Amygdala (tissue), 56 donors: ENCODE results near the gene CENPT.
A peak's percentile ranks its signal among the peaks of the same experiment; 100 is the strongest.

Experiments used
- DNase-seq, 56 donors: peaks; one replicate each; lab custom pipeline; 2025; lab: John Stamatoyannopoulos, UW

The CENPT gene

DNA sequence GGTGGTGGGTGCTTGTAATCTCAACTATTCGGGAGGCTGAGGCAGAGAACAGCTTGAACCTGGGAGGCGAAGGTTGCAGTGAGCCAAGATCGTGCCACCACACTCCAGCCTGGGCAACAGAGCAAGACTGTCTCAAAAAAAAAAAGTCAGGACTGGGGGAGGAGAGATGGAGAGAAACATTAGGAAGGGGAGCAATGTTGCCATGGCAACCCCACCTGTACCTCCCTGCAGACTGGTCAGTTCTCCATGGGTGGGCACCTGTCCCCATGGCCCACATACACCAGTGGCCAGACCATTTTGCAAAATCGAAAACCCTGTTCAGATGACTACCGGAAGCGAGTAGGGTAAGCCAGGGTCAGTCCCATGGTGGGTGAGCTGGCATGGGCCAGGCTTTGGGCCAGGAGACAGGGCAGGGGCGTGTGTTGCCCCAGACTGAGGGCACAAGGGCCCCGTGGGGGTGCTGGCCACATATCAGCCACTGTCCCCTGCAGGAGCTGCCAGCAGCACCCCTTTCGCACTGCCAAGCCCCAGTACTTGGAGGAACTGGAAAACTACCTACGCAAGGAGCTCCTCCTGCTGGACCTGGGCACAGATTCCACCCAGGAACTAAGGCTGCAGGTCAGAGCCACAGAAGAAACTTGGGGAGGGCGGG, 26.8 kb downstream of the CENPT start:
- no peak for DNase-seq

DNA sequence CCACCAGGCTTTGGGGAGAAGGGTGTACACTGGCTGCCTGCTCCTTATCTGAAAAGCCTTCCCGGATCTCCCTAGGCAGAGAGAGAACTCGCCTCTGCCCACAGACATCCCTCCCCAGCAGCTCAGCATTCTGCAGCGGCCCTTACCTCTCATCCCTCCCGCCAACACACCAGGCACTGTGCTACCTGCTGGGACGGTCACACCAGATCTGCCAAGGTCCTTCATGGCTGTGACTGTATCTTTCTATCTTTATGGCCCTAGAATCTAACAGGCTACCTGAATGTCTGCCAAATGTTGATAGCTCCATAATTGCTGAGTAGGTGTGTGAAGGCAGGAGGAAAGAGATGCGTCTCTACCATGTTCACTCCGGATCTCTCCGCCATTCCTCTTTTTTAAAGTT, 32.9 kb downstream of the CENPT start:
- DNase-seq: no peak

DNA sequence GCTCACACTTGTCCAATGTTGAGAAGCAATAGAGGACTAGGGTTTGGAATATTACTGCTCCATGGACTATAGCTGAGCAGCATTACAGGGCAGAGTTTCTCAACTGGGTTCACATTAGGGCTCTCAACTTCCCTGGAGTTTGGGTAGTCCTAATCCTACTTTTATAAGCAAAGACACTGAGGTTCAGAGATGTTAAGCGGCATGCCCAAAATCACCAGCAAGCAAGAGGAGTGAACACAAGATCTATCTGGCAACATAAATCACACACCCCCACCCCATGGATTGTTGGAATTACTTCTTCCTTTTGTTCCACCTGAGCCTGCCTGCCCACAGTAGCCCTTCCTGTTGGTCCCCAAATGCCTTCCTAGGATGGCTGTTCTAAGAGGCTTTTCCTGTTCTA, 35.6 kb downstream of the CENPT start:
- no peak for DNase-seq

DNA sequence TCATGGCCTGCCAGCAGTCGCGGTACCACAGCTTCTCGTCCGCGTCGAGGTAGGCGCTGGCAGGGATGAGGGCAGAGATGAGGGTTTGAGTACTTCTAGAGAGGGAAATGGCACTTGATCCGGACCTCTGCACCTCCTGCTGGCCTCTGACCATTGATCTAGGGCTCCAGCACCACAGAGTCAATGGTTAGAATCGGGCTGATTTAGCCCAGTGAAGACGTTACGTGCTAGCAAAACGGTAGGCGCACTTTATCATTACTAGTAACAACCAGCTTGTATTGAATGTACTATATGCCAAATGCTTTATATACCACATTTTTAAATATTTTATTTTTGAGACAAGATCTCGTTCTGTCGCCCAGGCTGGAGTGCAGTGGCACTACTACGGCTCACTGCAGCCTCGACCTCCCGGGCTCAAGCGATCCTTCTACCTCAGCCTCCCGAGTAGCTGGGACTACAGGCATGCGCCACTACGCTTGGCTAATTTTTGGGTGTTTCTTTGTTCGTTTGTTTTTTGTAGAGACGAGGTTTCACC, 40.3 kb downstream of the CENPT start:
- no peak for DNase-seq

DNA sequence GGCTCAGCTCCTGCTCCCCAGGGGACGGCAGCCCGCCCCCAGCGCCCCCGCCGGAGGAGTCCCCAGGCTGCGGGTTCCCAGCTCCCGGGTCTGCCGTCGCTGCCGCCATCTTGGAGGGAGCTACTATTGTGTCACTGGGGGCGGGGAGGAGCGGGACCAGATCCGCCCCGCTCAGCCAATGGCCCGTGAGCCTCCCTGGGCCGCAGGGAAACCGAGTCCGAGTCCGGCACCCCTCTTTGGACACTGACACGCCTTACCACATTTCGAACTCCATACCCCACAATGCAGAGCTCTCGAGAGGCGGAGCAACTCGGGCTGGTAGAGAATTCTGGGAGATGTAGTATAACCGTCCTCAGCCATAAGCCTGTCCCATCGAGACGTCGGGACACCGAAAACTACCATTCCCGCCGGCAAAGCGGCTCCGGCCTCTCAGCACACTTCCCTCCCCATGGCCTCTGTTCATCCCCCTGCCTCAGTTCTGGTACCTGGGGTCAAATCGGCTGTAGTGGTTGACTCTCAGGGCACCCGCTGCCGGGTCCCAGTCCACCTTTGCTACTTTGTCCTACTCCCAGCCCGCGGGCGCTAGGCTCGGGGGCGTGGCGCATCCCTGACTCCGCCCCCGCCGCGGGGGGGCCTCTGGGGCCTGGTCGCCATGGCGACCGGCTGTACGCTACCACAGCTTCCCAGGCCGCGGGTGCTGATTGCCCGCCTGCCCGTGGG, 40.9 kb downstream of the CENPT start, which contains the start of the genes RANBP10 and TSNAXIP1:
Gene RANBP10 (minus strand): TSS at position 133 of the 720 bp plus-strand sequence. CDS start 24 bp downstream, at position 109.
Gene TSNAXIP1 (plus strand): TSS at position 462 of the 720 bp plus-strand sequence. CDS start 261 bp downstream, outside the sequence.
- DNase-seq: peak; percentile 81 to 100 (median 98)

DNA sequence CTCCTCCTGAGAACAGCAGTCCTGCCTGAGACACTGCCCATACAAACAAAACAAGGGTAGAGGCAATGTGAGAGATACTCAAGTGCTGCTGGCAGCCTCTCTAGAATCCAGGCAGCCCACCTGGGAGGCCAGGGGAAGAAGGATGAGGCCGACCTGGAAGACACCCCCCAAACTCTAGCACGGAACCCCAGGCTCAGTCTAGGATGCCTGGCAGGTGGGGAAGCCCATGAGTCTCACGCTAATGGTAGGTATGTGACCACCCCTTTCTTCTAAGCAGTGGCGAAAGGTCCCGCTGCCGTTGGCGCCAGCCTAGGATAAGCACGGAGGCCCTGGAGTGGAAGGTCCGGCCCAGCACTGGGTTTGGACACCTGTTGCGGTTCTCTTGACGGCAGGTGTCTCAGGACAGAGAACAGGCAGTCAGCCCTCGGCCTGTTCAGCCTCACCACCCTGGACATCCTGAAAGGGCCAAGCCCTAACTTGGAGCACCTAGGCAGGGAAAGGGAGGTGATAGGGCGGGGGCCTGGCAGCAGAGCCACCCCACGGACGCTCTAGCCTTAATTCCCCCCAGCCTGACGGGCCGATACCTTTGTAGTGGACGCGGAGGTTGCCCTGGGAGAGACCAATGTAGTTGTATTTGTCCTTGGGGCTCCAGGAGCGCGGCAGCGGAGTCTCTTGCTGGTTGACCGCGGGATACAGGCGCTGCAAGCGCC, 41.6 kb downstream of the CENPT start:
- DNase-seq: peak in 7 of 56 donors; percentile 16 to 63 (median 38)

DNA sequence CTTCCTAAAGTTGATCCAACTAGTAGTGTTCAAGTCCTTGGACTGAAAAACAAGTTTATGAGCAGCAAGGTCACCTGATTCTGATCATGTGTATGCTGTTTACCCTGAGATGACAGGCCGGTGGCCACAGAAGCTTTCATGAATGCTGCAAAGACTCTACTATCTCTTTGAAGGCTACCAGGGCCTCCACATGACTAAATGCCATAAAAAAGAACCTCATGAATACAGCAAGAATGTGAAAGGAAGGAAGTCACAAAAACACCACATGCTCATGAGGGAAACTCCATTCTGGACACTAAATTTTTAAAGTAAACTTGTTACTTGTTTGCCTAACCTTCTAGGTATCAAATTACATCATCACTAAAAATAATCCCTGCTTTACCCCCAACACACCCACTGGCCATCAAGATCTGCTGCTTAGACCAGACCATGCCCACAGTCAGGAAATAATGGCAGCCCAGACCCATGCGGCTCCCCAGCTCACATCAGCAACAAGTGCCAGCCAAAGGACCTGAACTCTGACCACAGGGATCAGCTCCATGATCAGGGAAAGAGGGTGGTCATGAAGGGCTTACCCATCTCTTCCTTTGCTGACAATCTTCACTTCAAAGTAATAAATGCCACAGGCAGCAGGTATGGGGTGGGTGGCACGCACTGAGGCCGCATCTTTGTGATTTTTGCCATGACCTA, 42.5 kb downstream of the CENPT start:
- no peak for DNase-seq

DNA sequence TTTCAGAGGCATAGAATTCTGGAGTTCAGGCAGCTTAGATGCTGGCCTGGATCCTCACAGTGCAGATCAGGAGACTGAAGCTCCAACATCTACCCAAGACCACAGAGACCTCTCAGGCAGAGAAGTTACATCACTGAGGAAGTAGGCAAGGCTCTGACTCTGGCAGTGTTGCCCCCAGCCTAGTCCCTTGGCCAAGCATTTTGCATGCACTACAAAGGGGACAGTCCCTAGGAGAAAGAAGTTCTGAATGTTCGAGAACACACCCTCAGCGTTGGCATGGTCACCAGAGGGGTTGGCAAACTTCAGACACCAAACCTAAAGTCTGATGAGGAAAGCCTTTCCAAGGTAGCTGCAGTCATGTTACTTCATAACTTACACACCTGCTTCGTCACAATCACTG, 43.6 kb downstream of the CENPT start:
- DNase-seq: no peak

DNA sequence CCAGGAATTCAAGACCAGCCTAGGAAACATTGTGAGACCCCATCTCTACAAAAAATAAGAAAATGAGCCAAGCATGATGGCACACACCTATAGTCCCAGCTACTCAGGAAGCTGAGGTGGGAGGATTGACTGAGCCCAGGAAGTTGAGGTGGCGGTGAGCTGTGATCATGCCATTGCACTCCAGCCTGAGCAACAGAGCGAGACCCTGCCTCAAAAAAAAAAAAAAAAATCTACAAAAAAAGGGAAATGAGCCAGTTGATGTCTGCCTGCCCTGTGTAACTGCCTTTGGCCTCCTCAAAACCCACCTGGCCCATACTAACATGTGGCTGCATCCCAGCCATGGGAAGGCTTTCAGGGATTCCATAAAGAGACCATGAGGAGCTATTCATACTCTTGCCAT, 45.6 kb downstream of the CENPT start:
- no peak for DNase-seq

DNA sequence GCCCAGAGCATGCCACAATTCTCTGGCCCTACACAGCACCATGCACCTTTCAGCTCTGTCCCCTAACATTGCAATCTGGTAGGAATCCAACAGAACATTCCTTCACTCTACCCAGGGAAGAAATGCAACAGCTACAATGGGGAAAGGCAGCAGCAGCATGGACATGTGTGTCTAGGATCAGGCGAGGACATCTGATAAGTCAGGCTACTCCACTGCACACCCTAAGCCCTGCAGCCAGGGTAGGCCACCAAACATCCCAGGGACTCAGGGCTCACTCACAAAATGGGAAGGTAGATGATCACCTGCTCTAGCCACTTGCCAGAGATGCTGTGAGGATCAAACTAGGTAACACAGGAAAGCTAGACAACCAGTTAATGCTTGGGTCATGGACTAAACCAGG, 46.3 kb downstream of the CENPT start:
- DNase-seq: no peak

DNA sequence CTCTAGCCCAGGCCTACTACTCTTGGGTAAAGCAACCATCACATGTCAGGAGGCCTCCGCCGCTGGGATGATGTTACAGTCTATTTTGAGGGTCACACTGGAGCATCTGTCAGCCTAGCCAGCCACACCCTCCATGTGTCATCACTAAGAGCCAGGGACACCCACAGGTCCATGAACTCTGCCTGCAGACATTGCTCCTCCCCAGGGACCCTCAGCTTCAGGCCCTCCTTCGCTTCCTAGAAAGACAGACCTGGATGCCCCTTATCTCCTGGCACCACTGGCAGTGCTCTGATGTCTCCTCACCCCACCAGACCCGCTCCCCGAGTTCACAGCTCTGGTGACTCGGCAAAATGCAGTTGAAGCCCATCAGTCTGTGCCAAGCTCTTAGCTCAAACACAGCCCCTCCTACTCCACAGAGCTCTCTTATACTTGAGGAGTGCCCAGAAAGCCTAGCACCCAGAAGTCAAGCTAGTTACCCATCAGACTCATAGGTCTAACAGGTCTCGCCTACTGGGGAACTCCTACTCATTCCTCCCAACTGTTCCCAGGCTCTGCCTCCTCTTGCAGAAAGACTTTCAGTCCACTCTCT, 47.1 kb downstream of the CENPT start:
- DNase-seq: no peak

DNA sequence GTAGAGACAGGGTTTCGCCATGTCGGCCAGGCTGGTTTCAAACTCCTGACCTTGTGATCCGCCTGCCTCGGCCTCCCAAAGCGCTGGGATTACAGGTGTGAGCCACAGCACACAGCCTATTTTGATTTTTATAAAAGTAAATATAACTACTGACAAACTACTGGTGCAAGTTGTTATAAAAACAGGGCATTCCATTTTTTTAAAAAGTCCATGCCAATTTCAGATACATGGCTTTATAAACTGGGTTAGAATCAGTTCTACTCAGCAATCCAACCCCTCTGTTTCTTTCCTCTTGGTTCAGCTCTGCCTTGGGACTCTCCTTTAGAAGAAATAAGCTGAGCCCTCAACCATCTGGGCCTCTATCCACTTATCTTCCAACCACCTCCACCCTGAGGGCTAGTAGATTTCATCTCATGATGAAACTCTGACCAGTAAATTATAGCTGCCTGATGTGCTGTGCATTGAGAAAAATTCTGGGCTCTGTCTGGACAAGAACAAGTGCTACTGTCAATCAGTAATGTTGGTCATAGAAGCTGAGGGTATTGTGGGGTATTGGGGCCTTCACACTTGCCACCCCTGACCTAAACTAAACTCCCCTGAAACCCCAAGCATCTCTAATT, 51.3 kb downstream of the CENPT start:
- no peak for DNase-seq

DNA sequence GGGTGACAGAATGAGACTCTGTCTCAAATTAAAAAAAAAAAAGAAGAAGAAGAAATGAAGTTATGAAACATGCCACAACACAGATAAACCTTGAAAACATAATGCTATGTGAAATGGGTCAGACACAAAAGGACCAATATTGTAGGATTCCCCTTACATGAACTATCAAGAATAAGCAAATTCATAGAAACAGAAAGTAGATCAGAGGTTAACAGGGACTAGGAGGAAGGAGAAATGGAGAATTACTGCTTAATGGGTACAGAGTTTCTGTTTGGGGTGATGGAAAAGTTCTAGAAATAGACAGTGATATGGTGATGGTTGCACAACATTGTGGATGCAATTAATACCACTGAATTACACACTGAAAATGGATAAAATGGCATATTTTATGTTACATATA, 57.4 kb downstream of the CENPT start:
- DNase-seq: no peak

DNA sequence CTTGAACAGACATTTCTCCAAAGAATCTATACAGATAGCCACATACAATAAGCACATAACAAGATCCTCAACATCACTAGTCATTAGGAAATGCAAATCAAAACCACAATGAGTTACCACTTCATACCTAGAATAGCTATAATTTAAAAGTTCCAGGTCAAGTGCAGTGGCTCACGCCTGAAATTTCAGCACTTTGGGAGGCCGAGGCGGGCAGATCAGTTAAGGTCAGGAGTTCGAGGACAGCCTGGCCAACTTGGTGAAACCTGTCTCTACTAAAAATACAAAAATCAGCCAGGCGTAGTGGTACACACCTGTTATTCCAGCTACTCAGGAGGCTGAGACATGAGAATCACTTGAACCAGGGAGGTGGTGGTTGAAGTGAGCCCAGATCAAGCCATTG, 61.0 kb downstream of the CENPT start:
- DNase-seq: no peak

DNA sequence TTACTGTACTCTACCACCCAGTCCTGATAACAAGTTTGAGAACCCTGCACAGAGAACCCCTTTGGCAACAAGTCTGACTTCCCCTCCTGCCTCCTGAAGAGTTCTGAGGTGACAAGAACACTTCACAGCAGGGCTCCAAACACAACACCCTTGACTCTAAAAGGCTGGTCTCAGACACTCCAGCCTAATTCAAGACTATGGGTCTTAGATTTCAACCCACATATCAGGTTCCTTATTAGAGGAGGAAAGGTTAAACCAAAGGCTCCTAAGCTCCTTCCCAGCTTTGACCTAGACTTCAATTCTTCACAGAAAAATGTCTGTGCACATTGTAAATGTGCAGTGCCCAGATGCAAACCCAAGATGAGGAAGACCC, 64.2 kb downstream of the CENPT start:
- no peak for DNase-seq

DNA sequence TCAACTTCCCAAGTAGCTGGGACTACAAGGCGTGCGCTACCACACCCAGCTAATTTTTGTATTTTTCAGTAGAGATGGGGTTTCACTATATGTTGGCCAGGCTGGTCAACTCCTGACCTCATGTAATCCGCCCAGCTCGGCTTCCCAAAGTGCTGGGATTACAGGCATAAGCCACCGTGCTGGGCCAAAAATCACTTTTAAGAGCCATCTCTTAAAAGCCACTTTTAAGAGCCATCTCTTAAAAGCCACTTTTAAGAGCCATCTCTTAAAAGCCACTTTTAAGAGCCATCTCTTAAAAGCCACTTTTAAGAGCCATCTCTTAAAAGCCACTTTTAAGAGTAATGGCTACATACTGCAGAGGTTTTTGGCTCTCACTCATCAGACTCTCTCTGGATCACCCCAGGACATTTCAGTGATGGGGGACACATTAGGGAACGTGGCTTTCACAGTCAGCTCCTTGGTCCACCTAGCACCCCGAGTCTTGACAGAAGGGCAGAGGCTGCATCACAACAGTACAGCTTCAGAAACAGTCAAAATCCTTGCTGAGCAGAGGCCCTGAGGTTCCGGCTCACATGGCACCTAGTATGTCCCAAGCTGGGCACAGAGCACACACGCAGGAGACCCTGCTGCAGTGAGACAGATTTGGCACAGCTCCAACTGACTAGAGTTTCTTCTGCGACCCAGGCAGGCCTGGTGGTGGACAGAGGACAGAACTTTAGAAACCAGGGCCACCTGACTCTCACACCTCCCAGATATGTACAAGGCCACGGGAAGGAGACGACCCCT, 64.7 kb downstream of the CENPT start:
- no peak for DNase-seq

DNA sequence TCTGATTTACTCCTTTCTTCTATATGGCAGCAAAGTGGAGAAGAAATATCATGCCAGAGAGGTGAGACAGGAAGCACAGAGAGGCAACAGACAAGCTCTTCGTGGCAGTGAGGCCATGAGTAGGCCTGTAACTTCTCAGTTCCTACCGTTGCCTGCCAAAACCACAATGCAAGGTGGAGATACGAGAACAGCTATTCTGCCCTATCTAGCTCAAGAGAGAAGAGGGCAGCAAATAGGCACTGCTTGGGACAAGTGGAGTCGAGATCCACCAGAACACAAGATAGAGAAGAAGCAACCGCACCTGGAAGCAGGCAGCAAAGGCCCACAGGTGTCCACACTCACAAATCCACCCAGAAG, 66.0 kb downstream of the CENPT start:
- DNase-seq: no peak

DNA sequence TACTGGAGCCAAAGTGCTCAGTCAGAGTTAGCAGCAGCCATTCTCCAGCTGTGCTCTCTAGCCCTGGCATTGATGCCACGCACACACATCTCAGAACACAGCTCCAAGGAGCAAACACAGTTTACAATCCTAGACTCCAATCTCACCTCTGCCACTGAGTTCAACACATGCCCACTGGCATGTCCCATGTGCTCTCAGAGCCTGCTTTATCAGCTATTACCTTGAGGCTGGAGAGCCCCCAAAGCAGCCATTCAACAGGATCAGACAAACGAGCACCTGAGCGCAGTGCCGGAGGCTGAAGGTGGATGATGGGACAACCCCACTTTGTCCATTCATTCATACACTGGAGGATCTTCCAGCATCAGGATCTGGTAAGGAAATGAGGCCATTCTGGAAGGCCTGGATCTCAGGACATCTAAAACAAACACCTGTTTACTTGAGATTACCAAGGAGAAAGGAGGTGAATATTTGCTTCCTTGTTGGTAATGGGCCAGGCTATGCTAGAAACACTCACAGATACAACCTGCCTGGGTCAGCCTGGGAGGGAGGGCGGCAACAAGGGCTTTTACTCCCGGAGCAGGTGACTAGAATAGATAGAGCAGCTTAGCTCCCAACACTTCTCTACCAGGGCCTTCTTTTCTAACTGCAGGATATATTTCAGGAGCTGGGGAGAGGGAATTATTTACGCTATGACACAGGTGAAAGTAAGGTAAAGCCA, 66.5 kb downstream of the CENPT start:
- no peak for DNase-seq
